Fibroblast of mammary gland (primary cell): Measurements from ENCODE around the gene TANGO2.

Experiments used
- DNase-seq: peaks from one replicate; pipeline ENCODE4 v3.0.0-alpha.2; 2010; ENCODE audit warnings: low read depth
- H3K4me3 ChIP-seq: 2 replicates; pipeline ENCODE4 v1.5.1; 2011; ENCODE audit warnings: low read depth, mild to moderate bottlenecking, low read length, moderate library complexity; ENCODE audit not compliant: control insufficient read depth
- CTCF ChIP-seq: conservative IDR thresholded peaks from 2 replicates; pipeline ENCODE4 v1.5.1; 2011; ENCODE audit warnings: low read depth, low read length, inconsistent platforms; ENCODE audit not compliant: control insufficient read depth, insufficient read depth

The TANGO2 gene

GRCh38 chr22:20111045-20111688 lies 90.3 kb downstream of the TANGO2 start:
- no peak overlapping the region for H3K4me3 ChIP-seq
- peak; percentile 47 for TF ChIP-seq CTCF
- DNase-seq: peak; percentile 38

- no peak for TF ChIP-seq CTCF
- DNase-seq: no peak
- no peak overlapping the region for H3K4me3 ChIP-seq
Measured at GRCh38 chr22:20111689-20112622, 91.0 kb downstream of the TANGO2 start.

GRCh38 chr22:20112623-20113511 lies 92.0 kb downstream of the TANGO2 start:
- no peak for TF ChIP-seq CTCF
- DNase-seq: no peak
- no peak overlapping the region for H3K4me3 ChIP-seq

- H3K4me3 ChIP-seq: no peak overlapping the region
- DNase-seq: no peak
- TF ChIP-seq CTCF: no peak
Measured at GRCh38 chr22:20113551-20114310, 92.8 kb downstream of the TANGO2 start.

- DNase-seq: no peak
- no peak overlapping the region for H3K4me3 ChIP-seq
- no peak for TF ChIP-seq CTCF
Measured at GRCh38 chr22:20114506-20115475, 93.9 kb downstream of the TANGO2 start.
